HG03457 (cell line): ENCODE measurements around the gene ZFHX3.

Experiments
- ATAC-seq: cut with Tn5 transposase; IDR thresholded peaks from one replicate; pipeline ENCODE4 v1.9.1; 2021; ENCODE audit warnings: moderate number of reproducible peaks; ENCODE audit not compliant: unreplicated experiment

The ZFHX3 gene

DNA sequence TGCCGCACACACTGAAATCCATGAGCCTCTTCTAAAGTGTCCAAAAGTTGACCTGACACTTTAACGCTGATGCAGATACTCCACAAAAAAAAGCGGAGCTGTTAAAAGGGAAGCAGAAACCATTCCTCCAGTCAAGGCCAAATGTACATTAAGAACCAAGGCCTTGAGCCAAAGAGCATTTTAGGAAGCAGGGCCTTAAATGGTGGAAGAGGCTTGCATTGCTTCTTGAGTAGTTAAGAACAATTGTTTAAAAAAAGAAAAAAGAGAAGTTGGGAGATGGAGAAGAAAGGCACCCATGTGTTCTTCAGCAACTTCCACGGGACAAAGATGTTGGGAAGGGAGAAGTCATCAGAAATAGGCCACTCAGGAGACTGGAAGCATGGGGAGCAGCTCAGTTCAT is 6.3 kb downstream of the ZFHX3 start:
- no peak for ATAC-seq

DNA sequence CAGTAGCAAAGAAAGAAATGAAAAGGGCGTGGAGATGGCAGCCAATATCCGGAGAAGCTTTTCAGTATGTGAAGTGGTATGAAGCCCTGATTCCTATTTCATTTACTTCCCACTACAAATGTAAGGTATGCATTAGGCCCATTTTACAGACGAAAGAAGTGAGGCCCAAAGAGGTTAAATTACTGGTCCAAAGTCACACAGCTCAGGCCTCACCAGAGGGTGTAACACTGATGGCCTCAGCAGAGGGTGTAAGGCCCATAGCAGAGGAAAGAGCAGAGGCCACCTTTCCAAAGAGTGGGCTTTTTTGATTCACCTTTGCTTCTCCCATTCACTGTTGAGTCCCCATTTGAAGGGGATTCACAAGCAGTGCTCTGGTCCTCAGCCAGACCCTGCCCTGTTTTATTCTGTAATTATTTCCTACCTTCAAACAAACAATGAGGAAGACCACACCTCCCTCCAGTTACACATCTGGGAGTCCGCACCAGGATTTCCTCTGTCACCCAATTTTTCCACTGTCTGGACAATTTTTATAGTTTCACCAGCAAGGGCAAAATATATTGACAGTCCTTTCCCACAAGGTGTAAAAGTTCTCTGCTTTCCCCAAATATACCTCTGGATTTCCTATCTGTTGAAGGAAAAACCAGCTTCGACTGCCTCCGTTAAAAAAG is 7.1 kb downstream of the ZFHX3 start:
- ATAC-seq: no peak

DNA sequence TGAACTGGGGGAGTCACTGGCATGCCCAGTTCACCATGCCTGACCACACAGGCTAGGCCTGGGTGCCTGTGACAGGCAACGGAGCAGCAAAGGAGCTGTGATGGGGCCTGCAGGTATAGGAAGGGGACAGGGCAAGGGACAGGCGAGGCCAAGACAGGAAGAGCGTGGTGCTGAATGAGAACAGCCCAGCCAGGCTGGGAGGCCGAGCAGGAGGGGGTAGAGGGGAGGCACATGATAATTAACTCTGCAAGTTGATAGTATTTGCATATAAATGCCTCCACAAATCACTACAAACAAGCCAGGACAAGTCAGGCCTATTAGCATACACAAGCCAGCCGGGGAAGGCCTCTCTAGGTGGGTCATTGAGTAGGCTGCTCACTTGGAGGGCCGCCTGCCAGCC is 7.8 kb downstream of the ZFHX3 start:
- no peak for ATAC-seq

DNA sequence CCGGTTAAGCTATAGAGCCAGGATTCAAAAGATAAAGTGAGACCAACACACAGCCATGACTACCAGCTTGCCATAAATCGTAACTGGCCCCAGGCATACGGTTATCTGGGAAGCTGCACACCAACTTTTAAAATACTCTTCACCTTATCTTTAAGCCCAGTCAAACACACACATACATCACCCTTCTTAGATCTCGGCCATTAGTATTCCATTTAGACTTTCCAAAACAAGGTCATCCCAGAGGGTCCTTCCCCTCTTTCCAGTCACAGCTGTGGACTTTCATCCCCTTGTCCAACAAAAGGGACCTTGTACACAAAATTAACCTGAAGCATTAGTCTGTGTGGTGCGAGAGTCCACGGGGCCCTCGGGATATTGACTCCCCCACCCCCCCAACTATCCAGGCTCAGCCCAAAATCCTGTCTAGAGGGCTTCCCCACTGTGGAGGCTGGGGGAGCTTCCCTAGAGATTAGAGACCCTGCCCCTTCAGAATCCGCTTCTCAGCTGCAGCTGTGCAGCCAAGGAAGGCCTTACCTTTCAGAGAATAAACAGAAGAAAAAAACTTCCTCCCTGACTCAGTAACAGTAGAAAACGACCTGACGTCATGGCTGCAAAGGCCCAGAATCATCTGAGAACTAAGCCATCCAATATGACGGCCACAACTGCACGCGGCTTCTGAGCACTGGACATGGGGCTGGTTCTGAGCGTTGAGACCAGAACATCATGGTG is 9.9 kb downstream of the ZFHX3 start:
- no peak for ATAC-seq

DNA sequence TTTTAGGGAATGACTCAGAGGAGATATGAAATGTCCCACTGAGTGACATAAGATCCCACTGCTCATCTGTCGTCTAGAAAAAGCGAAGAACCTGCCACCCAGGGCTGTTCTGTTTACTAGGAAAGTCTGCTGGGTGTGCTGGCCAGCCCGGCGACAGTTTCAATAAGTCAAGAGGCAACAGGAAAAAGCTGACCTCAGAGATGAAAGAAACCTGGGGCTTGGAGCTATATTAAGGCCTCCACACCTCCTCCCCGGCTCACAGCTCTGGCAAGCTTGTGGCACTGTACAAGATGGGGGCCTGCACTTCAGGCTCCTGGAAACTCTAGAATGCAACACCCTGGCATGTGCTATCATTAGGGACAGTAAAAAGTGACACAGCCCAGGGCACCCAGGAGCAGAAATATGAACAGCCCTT is 10.6 kb downstream of the ZFHX3 start:
- ATAC-seq: no peak

DNA sequence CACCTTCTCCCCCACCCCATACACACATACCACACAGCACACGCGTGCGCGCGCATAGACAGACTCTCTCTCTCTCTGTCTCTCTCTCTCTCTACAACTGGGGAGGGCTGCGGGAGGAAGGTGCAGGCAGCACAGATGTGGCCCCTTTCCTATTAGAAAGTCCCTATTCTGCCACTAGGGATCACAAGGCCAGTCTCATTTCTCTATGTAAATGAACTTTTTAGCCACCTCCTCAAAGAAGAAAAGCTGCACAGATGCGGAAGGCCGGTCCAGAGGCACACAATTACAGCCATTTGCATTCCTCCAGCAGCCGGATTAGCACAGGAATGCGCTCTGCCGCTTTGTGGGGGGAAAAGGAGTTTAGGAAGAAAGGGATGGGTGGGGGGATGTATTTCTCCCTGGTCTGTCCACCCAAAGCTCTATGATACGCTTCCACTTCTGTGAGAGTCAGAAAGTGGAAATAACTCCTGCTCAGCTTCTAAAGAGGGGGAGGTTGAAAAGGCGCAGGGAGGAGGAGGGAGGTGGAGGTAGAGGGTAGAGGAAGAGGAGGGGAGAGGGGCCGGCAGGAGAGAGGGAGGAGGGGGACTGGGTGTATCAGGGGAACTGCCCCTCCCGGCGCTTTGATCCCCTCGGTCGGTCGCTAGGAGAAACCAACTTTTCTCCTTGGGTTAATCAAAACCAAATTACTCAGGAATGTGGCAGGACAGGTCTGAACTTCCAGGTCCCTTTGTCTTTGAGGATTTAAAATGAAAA is 11.7 kb downstream of the ZFHX3 start:
- peak; percentile 64 for ATAC-seq

DNA sequence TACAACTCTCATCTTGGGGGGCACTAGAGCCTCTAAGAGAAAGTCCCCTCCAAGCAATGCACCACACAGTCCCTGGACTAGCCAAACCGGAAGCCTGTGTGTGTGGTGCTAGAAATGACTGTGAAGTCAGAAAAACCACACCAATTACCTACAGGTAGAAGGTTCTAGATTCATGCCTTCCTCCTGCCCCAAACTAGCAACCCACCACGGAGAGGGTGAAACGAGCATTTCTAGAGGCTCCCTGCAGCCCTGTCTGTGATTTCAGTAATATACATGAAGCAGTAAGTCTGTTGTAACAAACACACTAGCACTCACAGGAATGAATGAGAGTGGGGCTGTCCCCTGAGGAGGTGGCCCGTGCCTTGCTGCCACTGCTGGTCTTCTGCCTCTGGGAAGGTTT is 13.6 kb downstream of the ZFHX3 start:
- no peak for ATAC-seq

DNA sequence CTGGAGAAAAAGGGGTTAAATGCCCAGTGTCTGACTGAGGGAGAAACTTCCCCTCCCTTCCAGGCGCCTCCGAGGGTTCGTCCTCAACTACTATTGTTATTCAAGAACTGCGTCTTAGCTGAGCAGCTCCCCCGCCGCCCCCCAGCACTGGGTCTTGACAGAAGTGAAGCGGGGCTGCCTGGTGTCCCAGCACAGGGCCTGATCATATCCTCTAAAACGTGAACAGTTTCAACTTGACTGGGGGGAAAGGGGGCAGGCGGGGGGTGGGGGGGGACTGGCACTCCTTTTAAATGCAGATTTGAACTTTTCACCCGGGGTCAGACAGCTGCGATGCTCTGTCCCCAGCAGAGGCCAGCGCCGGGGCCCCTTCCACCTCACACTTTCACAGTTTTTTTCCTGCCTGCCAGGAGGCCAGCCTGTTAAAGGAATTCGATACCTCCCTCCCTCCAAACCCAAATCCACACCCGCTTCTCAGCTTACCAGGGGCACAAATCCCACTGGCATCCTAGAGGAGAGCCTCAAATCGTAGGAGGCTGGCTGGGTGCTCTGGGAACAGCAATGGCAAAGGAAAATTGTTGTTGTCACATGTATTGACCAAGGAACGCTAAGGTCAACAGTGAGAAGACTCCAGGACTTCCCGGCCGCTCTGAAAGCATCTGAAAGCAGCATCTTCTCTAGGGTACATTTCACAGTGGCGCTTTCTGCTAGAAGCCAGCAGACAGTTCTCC is 14.5 kb downstream of the ZFHX3 start:
- ATAC-seq: no peak

DNA sequence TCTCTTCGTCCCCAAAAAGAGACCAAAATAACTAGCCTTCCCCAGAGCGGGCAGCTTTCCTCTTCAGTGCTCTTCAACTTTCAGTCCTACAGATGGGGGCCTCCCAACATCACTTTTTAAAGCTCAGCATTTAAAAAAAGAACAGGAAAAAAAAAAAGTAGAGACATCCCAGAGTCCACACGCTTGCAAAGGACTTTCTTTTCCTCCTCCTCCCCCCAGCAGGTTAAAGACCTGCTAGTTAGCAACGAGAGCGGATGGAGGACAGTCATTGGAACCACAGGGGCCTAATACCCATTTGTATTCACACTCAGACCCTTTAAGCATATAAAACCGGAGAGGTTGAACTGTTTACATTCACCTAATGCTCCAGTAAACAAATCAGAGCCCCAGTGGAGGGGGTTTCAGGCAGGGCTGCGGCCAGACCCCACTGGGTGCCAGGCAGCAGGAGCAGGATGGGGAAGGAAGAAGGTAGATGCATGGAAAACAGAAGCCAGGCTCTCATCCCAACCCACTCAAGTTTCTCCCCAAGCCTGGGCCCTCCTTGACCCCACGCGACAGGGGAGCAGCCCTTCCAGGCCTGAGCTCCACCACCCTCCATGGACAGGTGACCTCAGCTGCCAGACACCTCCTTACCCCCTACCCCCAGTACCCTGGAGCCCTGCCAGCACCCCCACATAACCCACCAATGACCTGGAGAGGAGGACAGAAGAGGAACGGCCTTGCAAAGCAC is 15.2 kb downstream of the ZFHX3 start:
- ATAC-seq: no peak

DNA sequence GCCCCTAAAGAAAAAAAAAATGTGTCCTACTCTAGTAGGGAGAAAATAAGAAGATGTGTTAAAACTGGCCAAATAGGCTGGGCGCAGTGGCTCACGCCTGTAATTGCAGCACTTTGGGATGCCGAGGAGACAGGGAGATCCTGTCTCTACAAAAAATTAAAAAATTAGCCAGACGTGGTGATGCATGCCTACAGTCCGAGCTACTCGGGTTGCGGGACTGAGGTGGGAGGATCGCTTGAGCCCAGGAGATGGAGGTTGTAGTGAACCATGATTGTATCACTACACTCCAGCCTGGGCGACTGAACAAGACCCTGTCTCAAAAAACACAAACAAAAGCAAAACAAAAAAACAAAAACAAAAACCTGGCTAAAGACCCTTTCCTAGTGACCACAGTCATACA is 15.9 kb downstream of the ZFHX3 start:
- ATAC-seq: no peak

DNA sequence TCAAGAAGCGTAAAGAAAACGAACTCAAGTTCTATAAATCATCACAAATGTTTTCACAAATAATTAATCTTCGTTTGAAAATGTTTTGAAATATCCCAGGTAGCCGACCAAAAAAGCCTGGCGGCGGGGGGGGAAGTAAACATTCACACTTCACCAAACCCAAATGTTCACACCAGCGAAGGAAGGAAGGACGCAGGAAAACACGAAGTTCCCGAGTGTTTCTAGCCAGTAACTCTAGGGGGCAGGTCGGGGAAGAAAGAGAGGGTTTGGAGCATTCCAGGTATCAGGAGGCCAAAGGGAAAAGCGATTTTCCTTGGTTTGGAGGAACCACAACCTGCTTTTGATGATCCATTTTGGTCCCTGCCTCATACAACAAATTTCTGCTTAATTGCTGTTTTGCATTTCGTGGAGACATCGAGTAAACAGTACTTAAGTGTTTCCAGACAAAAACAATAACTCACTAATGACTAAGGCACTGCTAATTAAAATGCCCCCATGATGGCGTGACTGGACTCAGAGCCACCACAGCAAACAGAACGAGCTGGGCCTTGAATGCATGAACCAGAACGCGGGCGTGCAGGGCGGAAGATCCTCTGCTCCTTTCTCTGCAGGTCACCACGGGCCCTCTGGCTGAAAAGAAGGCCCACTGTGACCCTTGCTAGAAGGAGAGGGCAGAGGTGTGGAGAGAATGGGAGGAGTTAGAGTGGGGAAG is 16.6 kb downstream of the ZFHX3 start:
- no peak for ATAC-seq

DNA sequence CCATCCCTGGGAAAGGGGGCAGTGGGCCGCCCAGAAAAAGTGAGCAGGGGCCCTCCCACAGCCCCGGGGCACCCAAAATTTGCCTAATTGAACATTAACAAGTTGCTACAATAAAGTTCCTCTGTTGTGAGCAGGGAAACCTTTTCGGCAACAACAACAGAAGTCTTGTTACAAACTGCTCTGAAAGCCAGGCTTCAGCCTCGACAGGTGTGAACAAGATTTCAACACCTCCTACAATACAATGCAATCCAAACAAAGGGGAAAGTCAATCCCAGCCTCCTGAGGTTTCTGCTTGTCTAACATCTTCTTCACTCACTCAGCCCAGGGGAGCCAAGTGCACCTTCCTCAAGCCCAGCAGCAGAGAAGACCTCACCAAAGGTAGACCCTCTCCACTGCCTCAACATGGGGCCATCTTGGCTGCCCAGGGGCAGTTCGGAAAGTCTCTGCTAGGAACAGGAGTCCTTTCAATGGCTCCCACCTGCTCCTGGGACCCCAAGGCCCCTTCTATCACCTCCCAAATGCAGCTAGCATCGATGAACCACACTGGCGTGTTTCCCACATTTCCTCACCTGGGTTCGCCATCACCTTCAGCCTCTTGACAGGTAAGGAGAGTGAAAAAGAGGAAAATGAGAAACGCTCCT is 19.1 kb downstream of the ZFHX3 start:
- no peak for ATAC-seq

DNA sequence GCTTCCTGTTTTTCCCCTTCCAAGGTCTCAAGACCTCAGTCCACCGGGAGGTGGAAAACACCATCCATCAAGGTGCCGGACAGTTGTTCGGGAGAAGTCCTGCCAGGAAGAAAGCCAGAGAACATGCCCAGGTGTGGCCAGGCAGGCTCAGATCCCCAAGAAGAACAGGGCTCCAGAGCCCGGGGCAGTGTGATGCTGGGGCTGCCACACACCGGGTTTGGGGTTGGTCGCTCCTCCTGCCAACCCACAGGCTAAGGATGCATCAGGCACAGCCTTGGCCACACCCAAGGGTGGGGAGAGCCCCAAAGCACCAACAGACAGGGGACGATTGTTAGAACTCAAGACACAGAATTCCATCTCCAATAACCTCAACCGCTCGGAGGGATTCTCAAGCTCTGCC is 19.7 kb downstream of the ZFHX3 start:
- no peak for ATAC-seq

DNA sequence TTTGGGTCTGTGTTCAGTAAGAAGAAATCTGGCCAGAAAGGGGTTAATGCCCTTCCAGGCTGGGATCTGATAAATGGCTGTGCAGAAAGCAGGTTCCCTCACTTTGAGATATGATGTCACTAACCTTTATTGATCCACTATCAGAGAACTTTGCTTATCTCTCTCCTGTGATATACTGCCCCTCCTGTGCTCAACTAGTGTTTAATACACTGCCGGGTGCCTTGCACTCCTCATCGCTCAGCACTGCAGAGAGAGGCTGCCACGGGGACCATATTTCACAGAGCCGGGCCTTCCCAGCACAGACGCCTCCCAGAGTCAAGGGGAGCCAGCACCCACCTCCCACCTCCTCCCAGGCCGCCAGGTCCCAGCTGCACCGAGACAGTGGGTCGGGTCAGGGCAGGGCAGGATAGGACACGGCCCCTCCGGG is 20.2 kb downstream of the ZFHX3 start:
- ATAC-seq: no peak

DNA sequence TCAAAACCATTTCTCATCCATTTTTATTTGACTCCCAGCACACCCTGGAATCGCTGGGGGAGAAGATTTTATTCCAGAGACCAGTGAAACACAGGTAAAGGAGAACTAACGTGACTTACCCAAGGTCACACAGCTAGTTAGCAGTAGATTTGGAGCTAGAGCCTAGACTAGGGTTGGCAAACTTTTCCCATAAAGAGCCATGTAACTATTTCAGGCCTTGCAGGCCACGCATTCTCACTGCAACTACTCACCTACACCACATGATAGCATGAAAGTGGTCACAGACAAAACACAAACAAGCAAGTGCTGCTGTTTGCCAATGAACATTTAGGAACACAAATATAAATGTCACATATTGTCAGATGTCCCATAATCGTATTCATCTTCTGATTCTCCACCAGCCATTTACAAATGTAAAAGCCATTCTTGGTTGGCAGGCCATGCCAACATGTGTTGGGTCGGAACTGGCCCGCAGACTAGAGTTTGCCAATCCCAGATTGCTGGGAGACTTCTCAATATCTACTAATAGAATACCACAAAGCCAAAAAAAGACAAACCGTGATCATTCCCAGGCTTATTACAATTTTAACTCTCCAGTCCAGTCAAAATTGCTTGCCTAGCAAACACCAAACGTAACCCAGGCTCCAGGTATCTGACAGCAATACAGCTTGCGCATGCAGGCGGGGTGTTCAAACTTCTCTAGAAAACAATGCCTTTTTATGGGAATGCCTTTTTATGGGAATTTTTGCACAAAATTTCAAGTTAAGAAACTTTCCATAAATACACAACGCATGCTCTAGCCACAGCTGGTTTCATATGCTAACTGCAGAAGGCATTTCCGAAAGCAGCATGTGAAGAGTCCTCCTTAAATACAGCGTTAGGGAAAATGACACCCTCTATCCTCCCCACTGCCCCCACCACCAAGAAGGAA is 20.9 kb downstream of the ZFHX3 start:
- ATAC-seq: no peak

DNA sequence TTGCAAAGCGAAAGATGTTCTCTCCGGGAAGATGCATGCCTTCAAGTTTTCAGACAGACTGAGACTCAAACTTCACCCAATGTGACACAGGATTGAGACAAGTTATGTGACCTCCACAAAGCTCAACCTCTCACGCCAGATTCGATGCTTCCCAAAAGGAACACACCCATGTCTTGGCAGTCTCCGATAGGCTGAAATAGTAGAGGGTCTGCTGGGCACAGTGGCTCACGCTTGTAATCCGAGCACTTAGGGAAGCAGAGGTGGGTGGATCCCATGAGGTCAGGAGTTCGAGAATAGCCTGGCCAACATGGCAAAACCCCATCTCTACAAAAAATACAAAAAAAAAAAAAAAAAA is 22.1 kb downstream of the ZFHX3 start:
- no peak for ATAC-seq

DNA sequence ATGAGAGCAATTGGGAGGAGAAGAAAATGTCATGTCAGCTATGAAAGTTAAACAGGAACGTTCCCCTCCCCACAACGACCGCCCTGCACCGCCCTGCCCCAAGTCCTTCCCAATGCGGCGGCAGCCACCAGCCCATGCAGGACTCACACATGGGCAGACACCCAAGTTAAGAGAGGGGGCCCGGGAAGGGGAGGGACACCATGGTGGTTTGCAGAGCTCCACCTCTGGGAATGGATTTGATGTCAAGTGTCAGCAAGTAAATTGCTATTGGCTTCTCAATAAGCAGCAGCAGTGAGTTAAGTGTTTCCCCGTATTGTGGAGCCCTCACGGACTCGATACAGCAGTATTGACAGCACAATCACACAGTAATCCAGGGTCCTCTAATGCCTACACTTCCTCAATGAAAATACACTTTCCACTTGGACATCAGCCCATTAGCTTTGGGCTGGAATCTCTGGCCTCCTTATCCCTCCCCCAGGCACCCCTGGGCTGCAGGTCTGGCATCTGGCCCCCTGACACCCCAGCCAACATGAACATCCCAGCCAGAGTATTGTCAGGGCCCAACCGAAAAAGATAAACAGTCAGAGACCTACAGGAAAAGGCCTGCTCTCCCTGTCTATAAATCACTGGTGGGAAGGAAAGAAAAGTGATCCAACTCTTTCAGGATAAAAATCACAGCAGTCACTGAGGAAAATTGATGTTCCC is 22.6 kb downstream of the ZFHX3 start:
- ATAC-seq: no peak

DNA sequence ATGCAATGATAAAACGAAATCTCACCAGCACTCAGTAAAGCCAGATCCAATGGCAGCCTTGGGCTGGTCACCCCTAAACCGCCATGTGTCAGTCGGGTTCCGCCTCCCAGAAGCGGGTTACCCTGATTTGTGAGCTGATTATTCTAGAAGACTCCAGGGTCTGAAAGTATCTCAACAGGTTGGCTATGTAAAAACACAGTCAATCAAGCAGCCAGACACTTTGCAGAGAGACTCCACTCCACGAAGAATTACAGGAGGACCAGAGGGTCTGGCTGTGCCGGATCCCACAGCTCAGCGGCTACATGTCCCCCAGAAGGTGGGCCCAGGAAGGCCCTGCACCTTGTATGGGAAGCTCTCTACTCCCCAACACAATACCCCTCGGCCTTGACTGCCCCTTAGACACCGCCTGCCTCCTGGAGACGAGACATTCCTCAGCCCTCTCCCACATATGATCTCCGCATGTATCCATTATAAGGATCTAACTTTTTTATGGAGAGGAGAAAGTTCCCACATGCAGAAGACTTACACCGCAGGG is 23.3 kb downstream of the ZFHX3 start:
- no peak for ATAC-seq
